Spleen (tissue), 7 donors: Measurements from ENCODE around the gene WDFY4.

ENCODE experiments used
- CTCF ChIP-seq, 11 experiments: fragments of 200-600 bp in 7 of 11; fragments of 450-650 bp in 4 of 11; sonication (generic) in 4 of 11; IDR thresholded peaks in 8 of 11; conservative IDR thresholded peaks in 3 of 11; 1 replicate in 7 of 11; 2 replicates in 4 of 11; pipeline versions ENCODE4 v1.4.0 to v1.8.0; 2016 to 2021; ENCODE audit warnings: antibody characterized with exemption in 11 of 11, inconsistent platforms in 4 of 11, mild to moderate bottlenecking in 1 of 11
- POLR2A ChIP-seq, 3 donors: fragments of 450-650 bp; IDR thresholded peaks; one replicate each; pipeline ENCODE4 v1.5.1; 2017; ENCODE audit warnings: antibody characterized with exemption in 3 of 3, mild to moderate bottlenecking in 1 of 3
- POLR2AphosphoS5 ChIP-seq, 3 donors: sonication (generic); formaldehyde crosslinking; IDR thresholded peaks; one replicate each; pipeline ENCODE4 v1.5.1; 2017; ENCODE audit warnings: antibody characterized with exemption in 3 of 3
- donor health status: DM: no; HTN: no; CAD: no; lungs with moderate emphysema.
- donor health status: DM: no; HTN: no; CAD: no.
- donor health status: DM: no; HTN: no; CAD: no.

DNA sequence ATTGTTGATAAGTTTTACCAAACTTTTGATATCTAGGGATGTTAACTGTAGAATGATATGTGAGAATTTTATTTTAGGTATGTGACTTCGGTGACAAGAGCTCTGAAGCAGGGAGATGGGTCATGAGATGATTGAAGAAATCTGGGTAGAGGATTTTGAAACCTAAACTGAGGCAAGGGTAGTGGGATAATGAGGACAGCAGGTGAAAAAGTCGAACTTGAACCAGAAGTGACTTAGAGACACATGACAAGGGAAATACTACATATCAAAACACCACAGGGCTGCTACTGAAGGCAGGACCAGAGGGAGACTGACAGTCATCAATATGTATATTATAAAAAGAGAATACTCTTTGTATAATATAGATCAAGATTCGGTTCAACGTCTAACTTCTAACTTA, 113.2 kb downstream of the WDFY4 start:
- TF ChIP-seq CTCF (IDR thresholded peaks at IDR 0.05 in 8 of 11, conservative IDR thresholded peaks at IDR 0.05 in 3 of 11) (no peak), POLR2A (IDR thresholded peaks at IDR 0.05) (no peak), POLR2AphosphoS5 (IDR thresholded peaks at IDR 0.05) (no peak)
